CD4-positive, alpha-beta T cell treated with Interferon alpha-2 for 1 hour (primary cell): ENCODE results near the gene MXD3.
"Not testable (repeated sequence)": the region's sequence is repeated elsewhere in the genome, so short reads cannot be mapped to it uniquely, and the experiment has no call there.

ENCODE experiments used
- DNase-seq, 2 donors: peaks; one replicate each; pipeline ENCODE4 v3.0.0-alpha.2; 2020 to 2022

The MXD3 gene

DNA sequence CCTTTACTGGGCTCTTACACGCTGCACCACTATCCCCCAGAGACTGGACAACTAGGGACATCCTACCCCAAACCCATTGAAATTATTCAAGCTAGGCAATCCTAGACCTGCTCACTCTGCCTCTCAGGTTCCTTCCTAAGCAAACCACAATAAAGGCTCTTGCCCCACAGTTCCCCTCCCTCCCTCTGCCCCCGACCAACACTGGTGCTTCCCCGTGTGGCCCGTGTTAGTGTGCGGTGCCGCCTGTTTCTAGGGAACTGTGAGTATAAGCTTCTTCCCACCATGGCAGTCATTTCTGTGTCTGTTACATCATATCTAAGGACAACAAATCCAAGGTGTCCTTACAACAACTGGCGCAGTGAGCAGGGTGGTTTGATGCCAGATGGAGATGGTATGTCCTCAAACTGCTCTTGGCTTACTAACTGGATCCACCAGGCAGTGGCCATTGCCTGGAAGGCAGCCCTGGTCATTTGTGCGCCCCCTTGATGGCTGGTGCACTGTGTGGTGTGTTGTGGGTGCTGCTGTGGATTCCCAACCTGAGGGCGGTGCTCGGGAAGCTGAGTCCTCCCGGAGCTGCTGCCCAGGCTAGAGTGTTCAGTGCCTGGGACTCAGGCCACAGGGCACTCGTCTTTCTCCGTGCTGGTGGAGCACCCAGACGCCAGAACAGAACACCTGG, 8.4 kb upstream of the MXD3 start:
- no peak for DNase-seq

DNA sequence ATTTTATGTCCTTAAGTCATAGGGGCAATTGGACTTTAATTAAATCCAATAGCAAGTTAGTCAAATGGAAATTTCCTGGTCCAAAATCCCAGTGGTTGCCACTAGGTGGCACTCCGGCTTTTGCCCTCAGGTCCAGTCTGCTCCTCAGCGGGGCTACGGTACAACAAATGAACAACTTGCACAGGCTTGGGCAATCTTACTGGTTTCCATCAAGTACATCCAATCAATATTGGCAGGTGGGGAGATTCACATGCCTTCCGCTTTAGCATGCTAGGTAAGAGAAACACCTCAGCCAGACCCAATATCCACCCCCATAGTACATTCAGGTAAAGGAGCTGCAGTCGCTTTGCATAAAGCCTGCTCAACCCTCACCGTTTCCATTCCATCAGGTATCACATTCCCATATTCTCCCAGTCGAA, 6.3 kb upstream of the MXD3 start:
- peak; percentile 76 to 81 for DNase-seq

DNA sequence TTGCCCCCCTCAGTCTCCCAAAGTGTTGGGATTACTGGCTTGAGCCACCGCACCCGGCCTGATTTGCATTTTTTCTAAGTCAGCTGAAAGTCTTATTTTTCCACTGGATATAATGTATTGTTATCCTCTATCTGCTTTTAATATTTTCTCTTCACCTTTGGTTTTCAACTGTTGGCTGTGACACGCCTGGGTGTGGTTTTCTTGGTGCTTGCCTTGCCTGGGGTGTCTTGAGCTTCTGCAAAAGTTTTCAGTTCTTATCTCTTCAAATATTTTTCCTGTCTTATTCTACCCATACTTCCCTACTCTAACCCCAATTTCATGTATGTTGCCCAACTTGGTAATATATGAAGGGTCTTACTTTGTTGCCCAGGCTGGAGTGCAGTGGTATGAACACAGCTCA, 4.3 kb upstream of the MXD3 start:
- DNase-seq: no peak

- DNase-seq: no peak
Measured at GRCh38 chr5:177315411-177315810, 3.7 kb upstream of the MXD3 start.

DNA sequence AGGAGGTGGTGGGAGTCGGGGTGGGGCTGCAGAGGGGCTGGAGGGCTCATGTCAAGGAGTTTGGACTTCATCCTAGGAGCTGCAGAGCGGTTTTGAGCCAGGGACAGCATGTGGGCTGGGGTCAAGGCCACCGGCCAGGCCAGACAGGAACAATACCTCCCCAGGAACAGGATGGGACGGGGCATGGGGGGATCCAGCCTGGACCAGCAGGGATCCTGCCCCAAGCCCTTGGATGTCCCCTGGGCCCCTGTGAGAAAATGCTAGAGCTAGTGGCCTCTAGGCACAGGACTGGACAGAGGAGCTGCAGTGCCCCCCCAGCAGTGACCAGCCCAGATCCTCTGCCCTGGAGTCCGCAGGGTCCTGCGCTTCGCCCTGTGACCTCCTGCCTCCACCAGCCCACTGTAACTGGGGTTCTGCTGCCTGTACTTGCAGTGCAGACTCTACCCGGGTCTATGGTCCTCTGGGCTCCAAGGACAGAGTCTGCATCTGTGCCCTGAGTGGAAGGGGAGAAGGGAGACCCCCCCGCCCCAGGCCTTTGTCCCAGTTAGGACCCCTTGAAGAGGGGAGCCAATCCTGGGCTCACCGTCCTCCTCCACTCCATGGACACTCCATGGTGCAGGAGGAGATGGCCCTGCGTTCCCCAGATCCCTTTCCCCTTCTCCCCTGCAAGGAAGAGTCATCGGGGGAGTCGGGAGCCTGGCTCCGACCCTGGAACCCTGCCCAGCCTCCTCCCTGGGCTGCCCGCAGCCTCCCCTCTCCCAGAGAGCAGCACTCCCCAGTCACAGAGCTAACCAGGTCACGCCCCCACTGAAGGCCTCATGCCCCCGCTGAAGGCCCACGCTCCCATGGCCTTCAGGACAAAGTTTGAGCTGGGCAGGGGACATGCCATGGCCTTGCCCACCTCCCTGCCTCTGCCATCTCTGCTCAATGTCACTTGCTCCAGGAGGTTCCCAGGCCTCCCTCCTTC, 3.0 kb upstream of the MXD3 start:
- DNase-seq: no peak

DNA sequence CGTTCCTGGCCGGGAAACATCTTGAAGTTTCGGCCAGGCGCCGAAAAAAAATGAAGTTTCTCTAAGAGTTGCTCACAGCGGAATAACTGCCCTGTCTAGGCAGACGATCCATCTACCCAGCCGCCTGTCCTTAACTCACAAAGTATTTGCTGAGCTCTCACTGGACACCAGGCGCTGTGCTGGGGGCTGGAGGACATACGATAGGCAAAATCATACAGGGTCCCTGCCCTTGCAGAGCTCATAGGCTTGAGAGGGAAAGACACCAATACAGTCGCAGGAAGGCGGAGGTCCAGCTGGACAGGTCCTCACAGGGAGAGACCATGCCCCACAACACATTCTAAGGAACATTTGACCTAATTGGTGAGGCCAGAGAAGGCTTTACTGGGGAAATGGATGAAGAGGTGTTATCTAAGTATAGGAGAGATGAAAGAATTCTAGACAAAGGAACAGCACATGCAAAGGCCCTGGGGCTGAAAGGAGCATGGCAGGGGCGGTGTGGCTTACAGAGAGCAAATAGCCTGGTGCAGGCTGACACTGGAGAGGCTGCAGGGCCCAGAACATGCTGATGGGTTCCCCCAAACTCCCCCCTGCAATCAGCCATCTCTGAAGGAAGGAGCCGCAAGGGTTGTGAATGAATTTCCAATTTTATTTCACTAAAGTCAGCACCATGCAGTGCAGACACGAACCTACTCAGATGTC, 2.0 kb upstream of the MXD3 start:
- no peak for DNase-seq

- DNase-seq: no peak
Measured at GRCh38 chr5:177312649-177313181, 1.0 kb upstream of the MXD3 start.

DNA sequence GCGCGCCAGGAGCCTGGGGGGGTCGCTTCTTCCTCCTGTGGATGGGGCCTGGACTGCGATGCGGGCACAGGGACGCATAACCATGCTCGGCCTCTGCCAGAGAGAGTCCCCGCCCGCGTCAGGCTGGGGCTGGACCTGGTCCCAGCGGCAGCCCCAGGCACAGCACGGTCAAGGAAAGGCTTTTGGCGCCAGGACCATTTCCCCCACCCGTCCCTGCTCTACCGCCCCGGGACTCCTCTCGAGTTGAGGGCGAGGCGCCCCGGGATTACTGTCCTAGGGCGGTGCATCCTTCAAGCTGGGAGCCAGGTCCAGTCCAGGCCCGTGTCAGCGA, 341 bp downstream of the MXD3 start:
- DNase-seq: no peak

DNA sequence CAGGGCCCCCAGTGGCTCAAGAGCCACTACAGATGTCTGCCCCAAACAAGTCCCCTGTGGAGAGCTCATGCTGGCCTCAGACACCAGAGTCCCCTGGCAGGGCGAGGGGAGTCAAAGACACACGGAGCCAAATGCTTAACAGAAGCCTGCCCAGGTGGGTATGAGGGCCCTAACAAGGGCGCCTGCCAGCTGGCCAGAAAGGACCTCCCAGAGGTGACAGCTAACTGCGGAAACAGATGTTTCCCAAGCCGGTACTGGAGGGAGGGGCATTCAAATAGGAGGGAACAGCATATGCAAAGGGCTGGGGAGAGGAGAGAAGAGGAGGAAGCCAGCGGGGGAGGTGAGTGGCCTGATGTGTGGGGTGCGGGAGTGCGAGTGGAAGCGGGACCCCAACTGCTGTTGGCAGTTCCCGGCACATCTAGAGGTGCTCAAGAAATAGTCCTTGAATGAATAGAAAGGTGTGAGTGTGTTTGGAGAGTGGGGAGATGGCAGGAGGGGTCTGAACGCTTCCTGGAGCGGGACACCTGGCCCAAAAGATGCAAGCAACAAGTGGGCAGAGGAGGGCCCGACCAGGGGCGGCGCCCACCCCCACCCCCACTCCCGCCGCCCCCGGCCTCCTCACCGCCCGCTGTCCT, 824 bp downstream of the MXD3 start:
- DNase-seq: peak in 1 of 2 donors; percentile 48

DNA sequence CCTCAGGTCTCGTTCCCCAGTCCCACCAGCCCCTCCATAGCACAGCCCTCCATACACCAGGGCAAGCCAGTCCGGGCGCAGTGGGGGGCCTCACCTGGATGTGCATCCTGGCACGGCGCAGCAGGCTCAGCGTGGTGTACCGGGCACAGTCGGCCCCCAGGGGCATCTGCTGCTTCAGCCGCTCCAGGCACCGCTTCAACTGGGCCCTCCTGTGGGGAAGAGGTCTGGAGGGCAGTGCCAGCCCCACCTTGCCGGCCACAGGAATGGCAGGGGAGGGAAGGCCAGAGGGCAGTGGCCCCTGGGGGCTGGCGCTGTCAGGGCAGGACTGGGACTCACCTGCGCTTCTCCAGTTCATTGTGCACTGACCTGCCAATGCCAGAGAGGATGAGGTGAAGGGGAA, 1.4 kb downstream of the MXD3 start:
- no peak for DNase-seq

DNA sequence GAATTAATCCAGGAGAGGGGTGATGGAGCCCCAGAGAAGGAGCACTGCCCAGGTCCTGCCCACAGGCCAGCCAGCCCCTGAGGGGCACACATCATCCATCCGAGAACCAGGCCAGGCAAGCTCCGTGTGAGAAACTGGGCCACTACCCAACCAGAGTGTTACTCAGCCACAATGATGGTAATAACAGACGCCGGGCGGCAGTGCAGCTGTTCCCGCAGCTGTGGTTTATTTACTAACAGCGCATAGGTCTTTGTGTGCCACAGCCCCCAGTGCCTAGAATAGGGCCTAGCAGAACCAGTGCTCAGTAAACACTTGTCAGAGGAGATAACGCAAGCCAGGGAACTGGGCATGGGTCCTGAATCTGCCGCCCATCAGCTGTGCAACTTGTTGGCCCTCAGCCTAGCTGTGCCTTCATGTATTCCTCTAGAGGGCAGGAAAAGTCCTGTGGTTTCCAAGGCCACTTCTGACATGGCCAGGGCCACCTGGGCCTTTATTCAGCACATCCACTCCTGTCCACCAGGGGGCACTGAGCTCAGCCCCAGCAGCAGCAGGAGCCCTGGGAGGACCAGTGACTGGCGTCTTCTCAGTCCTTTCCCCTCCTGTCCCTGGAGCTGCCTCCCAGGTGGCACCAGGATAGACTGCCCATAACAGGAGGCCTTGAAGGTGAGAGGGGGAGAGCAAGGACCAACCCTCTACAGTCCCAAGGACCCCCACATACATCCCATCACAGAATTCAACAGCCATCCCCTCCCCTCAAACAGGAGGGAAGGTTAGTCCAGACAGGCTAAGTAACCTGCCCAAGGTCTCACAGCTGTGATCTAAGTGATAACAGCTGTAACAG, 2.1 kb downstream of the MXD3 start:
- peak; percentile 75 to 82 for DNase-seq

GRCh38 chr5:177308740-177309139, 3.0 kb downstream of the MXD3 start:
- DNase-seq: no peak

- no peak for DNase-seq
Measured at GRCh38 chr5:177307544-177308363, 3.9 kb downstream of the MXD3 start.

DNA sequence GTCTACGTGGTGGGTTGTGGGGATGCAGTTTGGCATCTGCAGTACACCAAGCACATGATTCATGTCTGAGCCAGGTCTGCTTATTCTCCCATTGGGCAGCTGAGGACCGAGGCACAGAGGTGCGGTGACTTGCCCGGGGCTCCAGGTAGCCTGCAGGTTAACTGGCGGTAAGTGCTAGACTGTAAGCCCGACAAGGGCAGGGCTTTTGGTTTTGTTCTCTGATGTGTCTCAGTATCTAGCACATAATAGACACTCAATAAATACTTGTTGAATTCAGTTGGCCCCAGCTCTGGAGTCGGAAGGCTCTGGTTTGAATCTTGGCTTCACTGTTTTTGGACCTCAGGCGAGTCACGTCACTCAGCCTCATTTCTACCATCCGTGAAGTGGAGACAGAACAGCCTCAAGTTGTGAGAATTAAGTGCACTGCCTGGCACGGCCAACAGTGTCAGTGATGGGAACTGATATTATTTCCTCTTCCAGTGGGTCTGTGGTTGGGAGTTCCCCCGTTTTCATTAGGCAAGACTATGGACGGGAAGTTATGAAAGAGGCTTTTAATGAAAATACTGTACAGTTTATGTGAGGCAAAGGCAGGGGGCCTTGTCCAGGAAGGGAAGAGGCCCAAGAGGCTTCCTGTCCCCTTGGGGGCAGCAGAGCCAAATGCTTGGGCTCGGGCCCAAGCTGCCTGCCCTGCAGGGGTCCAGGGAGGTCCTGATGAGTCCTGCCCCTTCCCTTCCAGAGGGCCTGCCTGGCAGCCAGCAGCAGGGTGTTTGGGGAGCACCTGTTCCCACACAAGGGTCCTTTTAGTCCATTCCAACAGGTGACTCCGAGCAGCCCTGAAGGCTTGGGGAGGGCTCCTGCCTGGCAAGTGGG, 4.8 kb downstream of the MXD3 start:
- peak; percentile 55 to 69 for DNase-seq

- not testable (repeated sequence) for DNase-seq
Measured at GRCh38 chr5:177306103-177306640, 5.5 kb downstream of the MXD3 start.

DNA sequence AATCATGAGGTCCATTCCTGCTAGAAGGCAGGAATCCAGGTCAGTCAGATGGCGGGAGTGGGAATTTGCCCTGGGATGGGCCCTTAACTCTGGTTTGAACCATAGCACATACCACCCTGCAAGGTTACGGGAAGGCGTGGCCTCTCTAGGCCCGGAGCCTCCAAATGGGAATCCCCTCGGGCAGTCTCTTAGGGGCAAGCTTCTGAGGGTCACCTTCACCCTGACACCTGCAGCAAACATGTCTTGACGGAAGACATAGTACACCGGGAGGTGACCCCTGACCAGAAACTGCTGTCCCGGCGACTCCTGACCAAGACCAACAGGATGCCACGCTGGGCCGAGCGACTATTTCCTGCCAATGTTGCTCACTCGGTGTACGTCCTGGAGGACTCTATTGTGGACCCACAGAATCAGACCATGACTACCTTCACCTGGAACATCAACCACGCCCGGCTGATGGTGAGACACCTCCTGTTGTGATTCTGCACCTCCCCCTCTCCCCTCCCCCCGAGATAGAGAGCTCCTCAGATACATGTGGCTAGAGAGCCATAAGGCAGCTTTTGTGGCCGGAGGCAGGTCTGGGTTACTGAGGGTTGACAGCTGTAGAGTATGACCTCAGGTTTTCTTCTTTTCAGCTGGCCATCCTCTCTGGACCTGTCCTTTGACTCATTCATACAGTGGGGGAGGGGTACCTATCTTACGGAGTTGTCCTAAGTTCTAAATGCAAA, 7.1 kb downstream of the MXD3 start:
- DNase-seq: no peak

DNA sequence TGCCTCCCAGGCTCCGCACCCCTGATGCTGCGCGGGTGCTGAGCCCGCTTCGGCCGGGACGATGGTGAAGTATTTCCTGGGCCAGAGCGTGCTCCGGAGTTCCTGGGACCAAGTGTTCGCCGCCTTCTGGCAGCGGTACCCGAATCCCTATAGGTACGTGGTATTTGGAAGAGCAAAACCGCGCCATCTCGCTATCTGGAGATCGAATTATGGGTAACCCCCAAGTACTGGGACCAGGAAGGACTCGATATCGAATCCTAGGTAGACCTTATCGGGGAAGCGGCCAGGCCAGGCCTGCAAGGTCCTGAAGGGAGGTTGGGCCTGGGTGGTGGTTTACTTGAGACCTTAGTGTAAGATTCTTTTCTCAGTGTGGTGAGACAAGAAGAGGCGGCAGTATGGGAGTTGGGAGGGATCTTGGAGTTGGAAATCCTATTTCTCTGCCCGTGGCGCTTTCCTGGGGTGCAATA, 7.7 kb downstream of the MXD3 start:
- no peak for DNase-seq

DNA sequence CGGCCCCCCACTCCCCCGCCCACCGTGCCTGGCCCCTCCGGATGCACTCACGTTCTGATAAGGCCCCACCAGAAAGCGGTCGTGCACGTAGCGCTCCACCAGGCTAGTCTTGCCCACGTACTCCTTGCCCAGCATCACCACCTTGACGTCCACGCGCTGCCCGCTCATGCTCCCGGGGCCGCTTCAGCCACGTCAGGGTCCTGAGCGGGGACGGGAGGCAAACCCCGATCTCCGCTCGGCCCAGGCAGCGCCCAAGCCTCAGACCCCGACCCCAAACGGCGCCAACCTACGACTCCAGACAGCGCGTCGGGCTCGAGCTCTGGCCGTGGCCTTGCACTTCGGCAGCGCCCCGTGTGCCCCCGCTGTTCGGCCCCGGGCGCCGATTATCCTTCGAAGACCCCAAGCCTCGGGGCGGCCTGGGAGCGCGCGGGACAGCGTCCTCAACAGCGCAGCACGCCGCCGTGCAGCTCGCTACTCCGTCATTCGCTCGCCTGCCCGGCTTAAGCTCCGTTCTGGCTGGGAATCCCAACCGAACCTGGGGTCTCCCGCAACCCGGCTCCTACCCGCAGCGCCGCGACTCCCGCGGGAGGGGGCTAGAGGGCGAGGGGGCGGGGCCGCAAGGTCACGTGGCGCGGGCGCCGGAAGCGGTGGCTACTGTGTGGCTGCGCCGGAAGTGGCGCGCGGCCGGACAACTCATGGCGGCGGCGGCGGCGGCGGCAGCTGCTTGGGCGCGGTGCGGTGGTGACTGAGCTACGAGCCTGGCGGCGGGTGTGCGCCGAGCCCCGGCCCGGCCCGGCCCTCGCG, 8.4 kb downstream of the MXD3 start, which contains the start of the genes PRELID1 and RAB24:
TSS of gene PRELID1 (plus strand) at position 679 of the 804 bp plus-strand sequence. CDS start 187 bp downstream, outside the sequence.
TSS of gene RAB24 (minus strand) at position 599 of the 804 bp plus-strand sequence. CDS start at position 168, 431 bp downstream.
- DNase-seq: peak; percentile 83 to 89
